Measurements from ENCODE around the gene PRR36. TPM values are rescaled to one million over a fixed set of nuclear protein-coding genes. Genes with fewer than 3 reads are reported as not detected.
A peak's percentile ranks its signal among the peaks of the same experiment; 100 is the strongest.

PRR36 gene
- total and polyA plus RNA-seq, 8 donors, result 0.18 to 0.61 (median 0.47) TPM; not detected in 4

DNA sequence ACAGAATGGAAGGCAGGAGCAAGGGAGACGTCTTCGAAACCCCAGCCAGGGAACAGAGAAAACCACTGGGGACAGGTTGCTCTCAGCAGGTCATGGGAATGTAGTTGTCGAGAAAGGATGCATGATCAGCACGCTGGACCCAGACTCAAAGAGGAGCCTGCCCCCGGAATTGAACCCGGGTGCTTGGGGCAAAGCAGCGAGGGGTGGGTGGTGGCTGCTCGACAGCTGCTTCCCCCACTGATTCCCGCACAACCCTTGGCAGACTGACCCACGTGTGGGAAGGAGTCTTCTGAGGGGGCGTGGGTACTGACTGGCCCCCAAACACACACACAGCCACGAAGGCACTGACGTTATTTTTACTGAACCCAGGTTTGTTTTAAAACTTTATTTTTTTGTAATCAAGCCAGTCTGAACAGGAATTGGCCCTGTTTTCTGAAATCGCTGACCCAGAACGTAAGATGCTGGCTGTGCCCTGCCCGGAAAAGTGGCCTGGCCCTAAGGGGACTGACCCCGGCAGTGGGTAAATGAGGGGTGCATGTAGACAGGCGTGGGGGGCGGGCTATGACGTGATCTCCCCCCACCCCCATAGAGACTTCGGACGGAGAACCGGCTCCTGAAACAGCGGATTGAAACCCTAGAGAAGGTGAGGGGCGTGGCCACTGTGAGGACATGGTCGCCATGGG lies 18.6 kb downstream of the PRR36 start:
- intact Hi-C loops (cut with DNase I; ENCODE audit: low total_unique reads), result loop anchor here (10.0 kb wide), 1 partner anchor 69 kb away; the partner anchor contains the start of genes CTXN1 and SNAPC2
- H3K27me3 ChIP-seq, result peaks cover 0 to 51% (median 4%) of the 10 kb centered on the region in 3 donors
- WGBS, 5 donors, result 89 to 94% (median 93%) methylated on average over 26 of the region's 26 CpGs

GRCh38 chr19:7853770-7854128 lies 20.4 kb downstream of the PRR36 start:
- Histone ChIP-seq H3K4me3 (no peak overlapping the region), H3K27me3 (peaks cover 0 to 33% (median 0%) of the 10 kb centered on the region in 3 donors), H3K27ac (no peak overlapping the region), H3K4me1 (peaks cover 0 to 18% (median 10%) of the 10 kb centered on the region in 4 donors), H3K36me3 (peaks cover 0 to 28% (median 15%) of the 10 kb centered on the region in 4 donors), H3K9me3 (no peaks in the 10 kb centered on the region)
- intact Hi-C loops (cut with DNase I; ENCODE audit: low total_unique reads), result loop anchor here (10.0 kb wide), 1 partner anchor 71 kb away; the partner anchor contains the start of genes CTXN1 and SNAPC2
- 59 to 81% (median 66%) methylated on average over 12 of the region's 12 CpGs for WGBS, 5 donors
- no peak for DNase-seq
- TF ChIP-seq EP300 (IDR thresholded peaks at IDR 0.05), result no peak
- TF ChIP-seq POLR2A (IDR thresholded peaks at IDR 0.05), result no peak
- TF ChIP-seq POLR2AphosphoS5 (IDR thresholded peaks at IDR 0.05), result no peak
- TF ChIP-seq, protein P1, sequence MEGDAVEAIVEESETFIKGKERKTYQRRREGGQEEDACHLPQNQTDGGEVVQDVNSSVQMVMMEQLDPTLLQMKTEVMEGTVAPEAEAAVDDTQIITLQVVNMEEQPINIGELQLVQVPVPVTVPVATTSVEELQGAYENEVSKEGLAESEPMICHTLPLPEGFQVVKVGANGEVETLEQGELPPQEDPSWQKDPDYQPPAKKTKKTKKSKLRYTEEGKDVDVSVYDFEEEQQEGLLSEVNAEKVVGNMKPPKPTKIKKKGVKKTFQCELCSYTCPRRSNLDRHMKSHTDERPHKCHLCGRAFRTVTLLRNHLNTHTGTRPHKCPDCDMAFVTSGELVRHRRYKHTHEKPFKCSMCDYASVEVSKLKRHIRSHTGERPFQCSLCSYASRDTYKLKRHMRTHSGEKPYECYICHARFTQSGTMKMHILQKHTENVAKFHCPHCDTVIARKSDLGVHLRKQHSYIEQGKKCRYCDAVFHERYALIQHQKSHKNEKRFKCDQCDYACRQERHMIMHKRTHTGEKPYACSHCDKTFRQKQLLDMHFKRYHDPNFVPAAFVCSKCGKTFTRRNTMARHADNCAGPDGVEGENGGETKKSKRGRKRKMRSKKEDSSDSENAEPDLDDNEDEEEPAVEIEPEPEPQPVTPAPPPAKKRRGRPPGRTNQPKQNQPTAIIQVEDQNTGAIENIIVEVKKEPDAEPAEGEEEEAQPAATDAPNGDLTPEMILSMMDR (IDR thresholded peaks at IDR 0.05), result no peak

More for the DNA sequence above, 18.6 kb downstream of the PRR36 start:
- Histone ChIP-seq H3K27ac (no peak overlapping the region), H3K4me3 (no peak overlapping the region), H3K4me1 (peaks cover 0 to 10% (median 10%) of the 10 kb centered on the region in 4 donors), H3K9me3 (no peaks in the 10 kb centered on the region), H3K36me3 (peaks cover 0 to 37% (median 24%) of the 10 kb centered on the region in 4 donors)
- no peak for DNase-seq
- TF ChIP-seq EP300 (IDR thresholded peaks at IDR 0.05) (no peak), POLR2A (IDR thresholded peaks at IDR 0.05) (no peak), POLR2AphosphoS5 (IDR thresholded peaks at IDR 0.05) (no peak)
- TF ChIP-seq, protein P1 (IDR thresholded peaks at IDR 0.05), result no peak

DNA sequence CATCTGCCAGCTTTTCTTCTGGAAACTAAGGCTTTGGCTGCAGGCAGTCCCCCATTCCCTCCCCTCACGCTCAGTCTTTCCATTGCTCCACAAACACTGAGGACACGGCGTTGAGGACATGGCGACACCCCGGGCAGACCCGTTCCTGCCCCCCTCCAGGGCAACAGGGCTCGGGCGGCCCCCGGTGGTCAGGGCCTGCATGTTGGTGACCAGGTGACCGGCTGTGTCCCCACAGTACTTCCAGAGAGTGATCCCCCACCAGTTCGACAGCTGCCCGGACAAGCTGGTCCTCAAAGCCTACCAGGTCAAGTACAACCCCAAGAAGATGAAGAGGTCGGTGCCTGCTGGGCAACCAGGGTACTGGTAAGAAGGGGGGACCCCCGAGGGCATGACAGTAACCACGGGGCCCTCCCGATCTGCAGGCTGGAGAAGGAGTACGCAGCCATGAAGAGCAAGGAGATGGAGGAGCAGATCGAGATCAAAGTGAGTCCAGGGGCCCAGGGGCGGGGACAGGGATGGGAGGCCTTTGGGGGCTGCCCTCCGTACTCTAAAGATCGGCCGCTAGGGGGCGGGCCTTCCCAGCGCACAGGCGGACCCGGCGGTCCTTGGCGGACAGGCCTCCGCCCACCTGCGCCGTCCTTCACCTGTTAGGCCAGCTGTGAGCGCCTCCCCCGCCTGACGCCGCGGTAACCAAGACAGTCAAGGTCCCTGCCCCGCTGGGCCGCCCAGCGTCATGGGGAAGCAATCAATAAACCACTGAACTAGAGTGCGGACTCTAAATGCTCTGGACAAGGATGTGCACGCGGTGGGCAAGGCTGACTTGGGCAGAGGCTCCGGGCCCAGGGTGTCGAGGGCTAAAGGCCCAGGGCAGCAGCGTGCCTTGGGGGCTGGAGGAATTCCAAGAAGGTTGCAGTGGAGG lies 21.1 kb downstream of the PRR36 start:
- peak; percentile 87 to 96 for DNase-seq
- WGBS, 5 donors, result 25 to 26% (median 25%) methylated on average over 33 to 45 of the region's 45 CpGs
- Histone ChIP-seq H3K4me3 (no peak overlapping the region), H3K36me3 (peaks cover 0 to 24% (median 12%) of the 10 kb centered on the region in 4 donors), H3K4me1 (peaks cover 0 to 18% (median 10%) of the 10 kb centered on the region in 4 donors), H3K9me3 (no peaks in the 10 kb centered on the region), H3K27me3 (peaks cover 0 to 27% (median 0%) of the 10 kb centered on the region in 3 donors), H3K27ac (no peak overlapping the region)
- intact Hi-C loops (cut with DNase I; ENCODE audit: low total_unique reads), result loop anchor here (10.0 kb wide), 1 partner anchor 72 kb away; the partner anchor contains the start of genes CTXN1 and SNAPC2
- no peak for TF ChIP-seq EP300 (IDR thresholded peaks at IDR 0.05)
- TF ChIP-seq, protein P1 (IDR thresholded peaks at IDR 0.05), result peak in 5 of 7 experiments; percentile 68 to 91 (median 77)

Data from stomach (tissue), 9 donors.